Right atrium auricular region (tissue), 2 donors: ENCODE measurements around the gene MAN1C1. TPM values are rescaled to one million over a fixed set of nuclear protein-coding genes. Genes with fewer than 3 reads are reported as not detected.

ENCODE experiments used
- DNase-seq: peaks from one replicate; pipeline ENCODE4 v3.0.0-alpha.2; 2019; ENCODE audit warnings: low spot score
- H3K27ac ChIP-seq, 2 donors: fragments of 200-600 bp; sonication (generic); 1 replicate in 1 of 2; 2 replicates in 1 of 2; pipeline ENCODE4 v1.5.1; 2016 to 2019
- H3K27me3 ChIP-seq, 2 donors: fragments of 200-600 bp; sonication (generic); one replicate each; pipeline versions ENCODE4 v1.5.1 to v1.6.0; 2017 to 2019
- H3K36me3 ChIP-seq: fragments of 200-600 bp; sonication (generic); one replicate; pipeline ENCODE4 v1.5.1; 2016
- H3K4me1 ChIP-seq, 2 donors: fragments of 200-600 bp; sonication (generic); one replicate each; pipeline versions ENCODE4 v1.5.1 to v1.6.0; 2017 to 2019
- H3K4me3 ChIP-seq, 2 donors: fragments of 200-600 bp; sonication (generic); 1 replicate in 1 of 2; 2 replicates in 1 of 2; pipeline ENCODE4 v1.5.1; 2017 to 2019; ENCODE audit warnings: mild to moderate bottlenecking in 1 of 2, moderate library complexity in 1 of 2
- H3K9me3 ChIP-seq, 2 donors: fragments of 200-600 bp; sonication (generic); one replicate each; pipeline ENCODE4 v1.5.1; 2019
- CTCF ChIP-seq, 2 donors: fragments of 200-600 bp; sonication (generic); IDR thresholded peaks; one replicate each; pipeline ENCODE4 v1.5.1; 2019; ENCODE audit warnings: antibody characterized with exemption in 2 of 2
- total RNA-seq, 2 donors: library from RNA; depleted of rRNA; stranded (reverse); fragments of >200 nt; gene quantifications; one replicate each; pipeline ENCODE4 v1.1.0, GENCODE V29; 2016

Gene MAN1C1
- total RNA-seq, 2 donors from 2014 or later, result 9.4 to 13.6 TPM

GRCh38 chr1:25673962-25674806, 57.6 kb downstream of the MAN1C1 start:
- Histone ChIP-seq H3K27ac (no peak overlapping the region), H3K36me3 (no peaks in the 10 kb centered on the region), H3K27me3 (no peaks in the 10 kb centered on the region), H3K9me3 (no peaks in the 10 kb centered on the region), H3K4me3 (no peak overlapping the region), H3K4me1 (peaks cover 0 to 18% of the 10 kb centered on the region in 2 donors)
- no peak for TF ChIP-seq CTCF (IDR thresholded peaks at IDR 0.05)
- no peak for DNase-seq

- Histone ChIP-seq H3K4me3 (no peak overlapping the region), H3K9me3 (no peaks in the 10 kb centered on the region), H3K36me3 (no peaks in the 10 kb centered on the region), H3K27ac (no peak overlapping the region), H3K4me1 (peaks cover 0 to 18% of the 10 kb centered on the region in 2 donors), H3K27me3 (no peaks in the 10 kb centered on the region)
- DNase-seq, result no peak
- no peak for TF ChIP-seq CTCF (IDR thresholded peaks at IDR 0.05)
These were observed 58.2 kb downstream of the MAN1C1 start for GRCh38 chr1:25674807-25675084.

- TF ChIP-seq CTCF (IDR thresholded peaks at IDR 0.05), result no peak
- DNase-seq, result no peak
- Histone ChIP-seq H3K9me3 (no peaks in the 10 kb centered on the region), H3K4me3 (no peak overlapping the region), H3K4me1 (peaks cover 0 to 18% of the 10 kb centered on the region in 2 donors), H3K36me3 (no peaks in the 10 kb centered on the region), H3K27ac (no peak overlapping the region), H3K27me3 (no peaks in the 10 kb centered on the region)
These were observed 59.3 kb downstream of the MAN1C1 start for GRCh38 chr1:25675729-25676476.

GRCh38 chr1:25676488-25676887, 59.9 kb downstream of the MAN1C1 start:
- Histone ChIP-seq H3K27ac (no peak overlapping the region), H3K4me1 (peaks cover 0 to 18% of the 10 kb centered on the region in 2 donors), H3K36me3 (no peaks in the 10 kb centered on the region), H3K27me3 (no peaks in the 10 kb centered on the region), H3K9me3 (no peaks in the 10 kb centered on the region), H3K4me3 (no peak overlapping the region)
- DNase-seq, result no peak
- no peak for TF ChIP-seq CTCF (IDR thresholded peaks at IDR 0.05)

GRCh38 chr1:25677193-25677773, 60.7 kb downstream of the MAN1C1 start:
- no peaks in the 10 kb centered on the region for H3K9me3 ChIP-seq
- no peak for DNase-seq
- H3K36me3 ChIP-seq, result no peaks in the 10 kb centered on the region
- H3K4me3 ChIP-seq, result no peak overlapping the region
- H3K27me3 ChIP-seq, result no peaks in the 10 kb centered on the region
- peaks cover 0 to 18% of the 10 kb centered on the region in 2 donors for H3K4me1 ChIP-seq
- no peak overlapping the region for H3K27ac ChIP-seq
- TF ChIP-seq CTCF (IDR thresholded peaks at IDR 0.05), result no peak
